IPS-20b (cell line): ENCODE results near the gene ZG16B.

Experiments used
- H3K27ac ChIP-seq: one replicate; pipeline ENCODE4 v1.5.1; 2013; ENCODE audit warnings: low read length
- H3K27me3 ChIP-seq: 2 replicates; pipeline ENCODE4 v1.6.1; 2013; ENCODE audit warnings: mild to moderate bottlenecking, low read length, inconsistent platforms; ENCODE audit not compliant: insufficient read depth
- H3K36me3 ChIP-seq: 2 replicates; pipeline ENCODE4 v1.6.1; 2013; ENCODE audit warnings: low read depth, mild to moderate bottlenecking, inconsistent platforms, low read length, moderate library complexity; ENCODE audit not compliant: insufficient read depth
- H3K4me1 ChIP-seq: 2 replicates; pipeline ENCODE4 v1.6.1; 2013; ENCODE audit warnings: mild to moderate bottlenecking, control low read depth, inconsistent platforms, low read length, moderate library complexity; ENCODE audit not compliant: insufficient read depth
- H3K4me3 ChIP-seq: 2 replicates; pipeline ENCODE4 v1.5.1; 2013; ENCODE audit warnings: mild to moderate bottlenecking, low read length, inconsistent platforms
- H3K9ac ChIP-seq: 2 replicates; pipeline ENCODE4 v1.6.1; 2013; ENCODE audit warnings: low read depth, mild to moderate bottlenecking, inconsistent platforms, low read length, moderate library complexity
- H3K9me3 ChIP-seq: 2 replicates; pipeline ENCODE4 v1.6.1; 2013; ENCODE audit warnings: mild to moderate bottlenecking, low read depth, low read length, inconsistent platforms; ENCODE audit not compliant: insufficient read depth

ZG16B gene

DNA sequence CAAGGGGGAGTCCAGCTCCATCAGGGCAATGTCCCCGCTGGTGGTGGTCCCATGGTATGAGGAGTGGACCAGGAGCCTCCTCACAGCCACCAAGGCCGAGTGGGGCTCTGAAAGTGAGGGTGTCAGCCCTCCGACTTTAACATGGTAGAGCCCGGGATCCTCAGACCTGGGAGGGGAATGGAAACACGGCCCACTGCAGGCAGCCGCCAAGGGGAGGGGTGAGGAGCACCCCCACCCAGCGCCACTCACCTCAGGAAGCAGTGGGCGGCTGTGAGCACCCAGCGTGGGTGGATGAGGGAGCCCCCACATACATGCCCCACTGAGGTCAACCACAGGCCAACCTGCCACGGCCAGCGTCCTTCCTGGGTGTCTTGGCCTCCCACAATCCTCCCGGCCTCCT is 10.8 kb downstream of the ZG16B start:
- H3K9ac ChIP-seq = no peak overlapping the region
- H3K36me3 ChIP-seq = no peaks in the 10 kb centered on the region
- H3K27ac ChIP-seq = no peak overlapping the region
- no peak overlapping the region for H3K4me3 ChIP-seq
- no peaks in the 10 kb centered on the region; the same call in 1 of the 2 replicates for H3K4me1 ChIP-seq
- no peaks in the 10 kb centered on the region for H3K9me3 ChIP-seq
- H3K27me3 ChIP-seq = peaks cover 12% of the 10 kb centered on the region; the same call in 1 of the 2 replicates

- Histone ChIP-seq H3K36me3 (no peaks in the 10 kb centered on the region), H3K4me1 (no peaks in the 10 kb centered on the region; the same call in 1 of the 2 replicates), H3K4me3 (no peak overlapping the region), H3K9me3 (no peaks in the 10 kb centered on the region), H3K27ac (no peak overlapping the region), H3K27me3 (peaks cover 12% of the 10 kb centered on the region; the same call in 1 of the 2 replicates), H3K9ac (no peak overlapping the region)
Measured at GRCh38 chr16:2841606-2842339, 11.7 kb downstream of the ZG16B start.

- H3K4me1 ChIP-seq = no peaks in the 10 kb centered on the region; the same call in 1 of the 2 replicates
- H3K27ac ChIP-seq = no peak overlapping the region
- H3K36me3 ChIP-seq = no peaks in the 10 kb centered on the region
- no peaks in the 10 kb centered on the region for H3K9me3 ChIP-seq
- H3K9ac ChIP-seq = no peak overlapping the region
- H3K27me3 ChIP-seq = peaks cover 12% of the 10 kb centered on the region; the same call in 1 of the 2 replicates
- H3K4me3 ChIP-seq = no peak overlapping the region
Measured at GRCh38 chr16:2842340-2843000, 12.4 kb downstream of the ZG16B start.

GRCh38 chr16:2843526-2843925 is 13.4 kb downstream of the ZG16B start:
- H3K27ac ChIP-seq = no peak overlapping the region
- H3K4me1 ChIP-seq = no peaks in the 10 kb centered on the region; the same call in 1 of the 2 replicates
- no peaks in the 10 kb centered on the region for H3K36me3 ChIP-seq
- no peak overlapping the region for H3K9ac ChIP-seq
- H3K4me3 ChIP-seq = no peak overlapping the region
- peaks cover 6% of the 10 kb centered on the region; the same call in 1 of the 2 replicates for H3K27me3 ChIP-seq
- no peaks in the 10 kb centered on the region for H3K9me3 ChIP-seq

GRCh38 chr16:2845116-2845515 is 15.0 kb downstream of the ZG16B start:
- H3K36me3 ChIP-seq = no peaks in the 10 kb centered on the region
- no peak overlapping the region for H3K27ac ChIP-seq
- peaks cover 13% of the 10 kb centered on the region for H3K27me3 ChIP-seq
- no peaks in the 10 kb centered on the region for H3K9me3 ChIP-seq
- no peaks in the 10 kb centered on the region; the same call in 1 of the 2 replicates for H3K4me1 ChIP-seq
- H3K4me3 ChIP-seq = no peak overlapping the region
- no peak overlapping the region for H3K9ac ChIP-seq

DNA sequence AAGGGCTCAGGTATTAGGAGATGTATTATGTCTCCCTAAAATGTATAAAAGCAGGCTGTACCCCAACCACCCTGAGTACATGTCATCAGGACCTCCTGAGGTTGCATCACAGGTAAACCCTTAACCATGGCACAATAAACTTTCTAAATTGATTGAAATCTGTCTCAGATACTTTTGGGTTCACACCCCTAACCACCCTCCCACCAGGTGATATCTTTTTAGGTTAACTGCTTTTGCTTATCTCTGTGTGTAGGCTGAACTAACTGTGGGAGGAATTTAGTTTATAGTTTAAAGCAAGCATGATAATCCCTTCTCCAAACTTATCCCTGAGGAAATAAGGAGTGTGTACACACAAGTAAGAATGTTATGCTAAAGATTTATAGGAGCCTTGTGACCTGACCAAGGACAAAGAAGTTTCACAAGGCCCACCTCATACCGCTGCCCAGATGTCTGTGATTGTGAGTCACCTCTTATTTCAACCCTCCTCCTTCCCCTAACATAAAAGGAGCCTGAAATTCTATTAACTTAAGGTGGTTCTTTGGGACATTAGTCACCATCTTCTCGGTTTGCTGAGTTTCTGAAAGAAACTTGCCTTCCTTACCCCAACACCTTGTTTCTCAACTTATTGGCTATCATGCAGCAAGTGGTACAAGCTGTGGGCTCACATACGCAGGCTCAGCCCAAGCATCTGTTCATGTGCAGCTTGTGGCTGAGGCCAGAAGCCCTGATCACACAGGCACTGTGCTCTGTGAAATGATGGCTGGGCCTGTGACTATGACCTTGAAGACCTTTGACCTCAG is 16.6 kb downstream of the ZG16B start:
- Histone ChIP-seq H3K9ac (no peak overlapping the region), H3K27me3 (peaks cover 13% of the 10 kb centered on the region), H3K4me1 (no peaks in the 10 kb centered on the region; the same call in 1 of the 2 replicates), H3K36me3 (no peaks in the 10 kb centered on the region), H3K27ac (no peak overlapping the region), H3K4me3 (no peak overlapping the region), H3K9me3 (no peaks in the 10 kb centered on the region)

DNA sequence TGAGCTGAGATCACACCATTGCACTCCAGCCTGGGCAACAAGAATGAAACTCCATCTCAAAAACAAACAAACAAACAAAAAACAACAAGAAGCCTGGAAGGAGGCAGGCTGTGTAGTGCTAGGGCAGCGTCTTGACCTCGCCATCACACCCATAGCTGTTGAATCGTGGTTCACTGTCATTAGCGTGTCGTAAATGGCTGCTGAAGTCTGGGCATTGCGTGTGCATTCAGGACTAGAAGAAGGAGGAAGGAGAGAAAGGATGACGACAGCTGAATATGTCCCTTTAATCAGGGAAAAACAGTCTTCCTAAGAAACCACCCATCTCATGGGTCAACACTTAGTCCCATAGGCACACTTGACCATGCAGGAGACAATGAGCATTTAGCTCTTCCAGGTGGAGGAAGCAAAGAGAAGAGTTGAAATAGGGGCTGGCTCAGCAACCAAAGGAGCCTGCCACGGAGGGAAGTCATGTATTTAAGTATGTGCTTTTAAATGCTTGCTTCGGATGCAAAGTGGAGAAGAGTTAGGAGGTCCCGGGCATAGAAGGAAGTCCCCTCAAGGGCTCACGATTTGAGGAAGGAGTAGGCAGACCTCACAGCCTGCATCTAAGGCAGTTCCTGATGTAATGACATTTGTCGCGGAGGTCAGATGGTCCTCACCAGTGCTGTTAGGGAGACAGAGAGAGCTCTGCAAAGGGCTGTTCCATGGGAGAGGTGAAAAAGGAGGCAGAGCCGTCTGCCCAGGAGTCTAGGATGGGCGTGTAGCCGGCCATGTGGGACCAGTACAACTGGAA is 19.0 kb downstream of the ZG16B start:
- Histone ChIP-seq H3K9ac (no peak overlapping the region), H3K36me3 (no peaks in the 10 kb centered on the region), H3K27ac (no peak overlapping the region), H3K4me1 (no peaks in the 10 kb centered on the region; the same call in 1 of the 2 replicates), H3K27me3 (peaks cover 10% of the 10 kb centered on the region), H3K9me3 (peaks cover 6% of the 10 kb centered on the region; the same call in 1 of the 2 replicates), H3K4me3 (no peak overlapping the region)

- Histone ChIP-seq H3K4me3 (no peak overlapping the region), H3K9ac (no peak overlapping the region), H3K27ac (no peak overlapping the region), H3K27me3 (peaks cover 14% of the 10 kb centered on the region), H3K4me1 (no peaks in the 10 kb centered on the region), H3K9me3 (peaks cover 11% of the 10 kb centered on the region), H3K36me3 (no peaks in the 10 kb centered on the region)
Measured at GRCh38 chr16:2852003-2852730, 22.1 kb downstream of the ZG16B start.

GRCh38 chr16:2852731-2853507 is 22.8 kb downstream of the ZG16B start:
- no peak overlapping the region for H3K4me3 ChIP-seq
- H3K4me1 ChIP-seq = no peaks in the 10 kb centered on the region
- H3K27ac ChIP-seq = no peak overlapping the region
- H3K9me3 ChIP-seq = peaks cover 11% of the 10 kb centered on the region
- no peaks in the 10 kb centered on the region for H3K36me3 ChIP-seq
- no peak overlapping the region for H3K9ac ChIP-seq
- peaks cover 22% of the 10 kb centered on the region for H3K27me3 ChIP-seq

DNA sequence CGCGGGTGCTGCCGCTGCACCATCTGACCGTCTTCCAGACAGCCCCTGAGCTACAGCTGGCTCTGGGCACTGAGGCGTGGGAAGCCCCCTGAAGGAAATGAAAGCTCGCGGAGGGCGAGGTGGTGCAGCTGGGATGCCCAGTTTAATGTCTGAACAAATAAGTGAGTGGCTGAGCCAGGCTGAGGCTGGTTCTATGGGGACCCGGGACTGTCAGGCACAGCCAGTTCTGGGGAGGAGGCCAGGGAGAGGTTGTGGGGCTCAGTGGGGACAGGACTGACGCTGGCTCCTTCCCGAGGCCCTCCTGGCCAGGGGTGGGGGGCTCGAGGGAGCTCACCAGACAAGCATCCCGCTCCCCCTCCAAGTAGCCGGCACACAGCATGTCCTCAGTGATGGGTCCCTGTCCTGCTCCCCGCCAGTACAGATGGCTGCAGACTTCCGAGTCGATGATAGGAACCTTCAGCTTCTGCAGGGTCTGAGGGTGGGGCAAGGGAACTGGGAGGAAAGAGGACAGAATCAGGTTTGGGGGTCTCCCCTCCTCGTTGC is 23.5 kb downstream of the ZG16B start:
- Histone ChIP-seq H3K36me3 (no peaks in the 10 kb centered on the region), H3K4me3 (no peak overlapping the region)

More for the DNA sequence above, 23.5 kb downstream of the ZG16B start:
- no peak overlapping the region for H3K27ac ChIP-seq
- H3K9me3 ChIP-seq = peaks cover 11% of the 10 kb centered on the region
- peaks cover 28% of the 10 kb centered on the region for H3K27me3 ChIP-seq
- H3K4me1 ChIP-seq = no peaks in the 10 kb centered on the region
- no peak overlapping the region for H3K9ac ChIP-seq
